GM18861 (cell line): Measurements from ENCODE around the gene THUMPD1.
"Not testable (repeated sequence)": the region's sequence is repeated elsewhere in the genome, so short reads cannot be mapped to it uniquely, and the experiment has no call there.

Experiments
- ATAC-seq: cut with Tn5 transposase; IDR thresholded peaks from one replicate; pipeline ENCODE4 v1.9.1; 2021; ENCODE audit not compliant: unreplicated experiment

Gene THUMPD1

DNA sequence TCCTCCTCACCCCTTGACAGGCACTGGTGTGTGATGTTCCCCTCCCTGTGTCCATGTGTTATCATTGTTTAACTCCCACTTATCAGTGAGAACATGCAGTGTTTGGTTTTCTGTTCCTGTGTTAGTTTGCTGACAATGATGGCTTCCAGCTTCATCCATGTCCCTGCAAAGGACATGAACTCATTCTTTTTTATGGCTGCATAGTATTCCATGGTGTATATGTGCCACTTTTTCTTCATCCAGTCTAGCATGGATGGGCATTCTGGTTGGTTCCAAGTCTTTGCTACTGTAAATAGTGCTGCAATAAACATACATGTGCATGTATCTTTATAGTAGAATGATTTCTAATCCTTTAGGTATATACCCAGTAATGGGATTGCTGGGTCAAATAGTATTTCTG, 39.9 kb downstream of the THUMPD1 start:
- not testable (repeated sequence) for ATAC-seq

DNA sequence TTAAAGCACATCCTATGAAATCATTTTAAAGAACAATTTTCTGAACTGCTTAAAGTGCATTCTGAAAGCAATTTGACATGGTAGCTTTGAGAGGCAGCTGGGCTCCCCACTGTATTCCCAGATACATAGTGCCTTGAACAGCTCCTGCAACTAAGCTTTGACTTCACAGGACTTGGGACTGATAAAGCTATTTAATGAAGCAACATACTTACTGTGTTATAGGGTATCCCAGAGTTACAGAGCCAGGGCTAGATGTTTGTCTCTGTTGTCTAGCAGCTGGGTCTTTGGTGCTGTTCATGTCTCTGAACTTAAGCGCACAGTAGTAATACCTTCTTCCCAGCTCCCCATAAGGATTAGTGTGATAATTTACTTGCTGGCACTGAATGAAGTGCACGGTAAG, 45.0 kb downstream of the THUMPD1 start:
- no peak for ATAC-seq

GRCh38 chr16:20695024-20695423, 46.6 kb downstream of the THUMPD1 start:
- no peak for ATAC-seq

DNA sequence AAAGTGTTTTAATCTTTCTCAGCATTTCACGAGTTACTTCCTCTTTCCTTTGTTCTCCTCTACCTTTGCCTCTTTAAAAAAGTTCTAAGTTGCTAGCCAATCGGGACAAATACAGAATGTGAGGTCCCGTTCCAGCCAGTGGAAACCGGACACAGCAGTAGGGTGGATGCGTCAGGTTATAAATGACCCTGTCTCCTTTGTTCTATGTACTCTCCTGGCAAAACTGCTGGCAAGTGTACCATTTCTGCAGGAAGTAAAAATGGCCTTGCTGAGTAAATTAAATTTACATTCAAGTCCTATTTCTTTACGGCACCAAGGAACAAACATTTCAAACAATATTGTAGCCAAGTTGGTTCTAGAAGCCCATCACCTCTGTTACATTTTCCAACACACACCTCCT, 47.5 kb downstream of the THUMPD1 start:
- not testable (repeated sequence) for ATAC-seq

GRCh38 chr16:20689668-20690067, 52.0 kb downstream of the THUMPD1 start:
- no peak for ATAC-seq

GRCh38 chr16:20683812-20684211, 57.8 kb downstream of the THUMPD1 start:
- ATAC-seq: no peak
